ENCODE measurements around the gene TBC1D22A. TPM values are rescaled to one million over a fixed set of nuclear protein-coding genes. Genes with fewer than 3 reads are reported as not detected.

TBC1D22A gene
- total and polyA plus RNA-seq, 2 donors (not counting 3 experiments of a cell fraction or from before 2014, with no cell fraction given): 26.1 to 32.4 TPM

- no TSS peak for BruUV-seq (replicated peaks)
- Histone ChIP-seq H3K4me3 (replicated peaks in 1 of 3; ENCODE audit: insufficient read depth in 1 of 3, low read depth in 1 of 3, low read length in 3 of 3) (no peak overlapping the region), H2AFZ (ENCODE audit: low read depth, low read length) (no peak overlapping the region), H3K9ac (replicated peaks; ENCODE audit: extremely low read depth, insufficient read depth, low read length) (no peak overlapping the region), H4K20me1 (replicated peaks; ENCODE audit: control insufficient read depth, extremely low read depth, insufficient read depth, low read length) (no peaks in the 10 kb centered on the region), H3K4me2 (ENCODE audit: insufficient read depth, low read length) (no peak overlapping the region), H3K9me3 (replicated peaks; ENCODE audit: control insufficient read depth, insufficient read depth, low read length) (no peaks in the 10 kb centered on the region), H3K4me1 (ENCODE audit: control insufficient read depth, extremely low read depth, insufficient read depth, low read length) (peaks cover 16% of the 10 kb centered on the region), H3K36me3 (ENCODE audit: control insufficient read depth in 2 of 2, extremely low read depth in 1 of 2, insufficient read depth in 2 of 2, low read length in 2 of 2) (no peaks in the 10 kb centered on the region), H3K9me1 (replicated peaks; ENCODE audit: control insufficient read depth, extremely low read depth, insufficient read depth, low read length) (no peaks in the 10 kb centered on the region), H3K27me3 (ENCODE audit: control insufficient read depth in 2 of 2, insufficient read depth in 2 of 2, low read length in 2 of 2) (no peaks in the 10 kb centered on the region), H3K27ac (ENCODE audit: insufficient read depth, low read depth, low read length) (no peak overlapping the region), H3K79me2 (ENCODE audit: control insufficient read depth, insufficient read depth, low read length) (no peaks in the 10 kb centered on the region)
- DNase-seq (ENCODE audit: low read depth, low spot score) (no peak), FAIRE-seq (no peak)
- no peak for TF ChIP-seq MAX (IDR thresholded peaks at IDR 0.05; ENCODE audit: insufficient read depth, insufficient read length)
- TF ChIP-seq FOS (IDR thresholded peaks at IDR 0.05; ENCODE audit: borderline replicate concordance, insufficient read depth, low read length): no peak
- no peak for TF ChIP-seq EZH2 (IDR thresholded peaks at IDR 0.05; ENCODE audit: borderline replicate concordance, low read depth, low read length, severe bottlenecking)
- TF ChIP-seq POLR2A (IDR thresholded peaks at IDR 0.05; ENCODE audit: low read depth, low read length): no peak
- TF ChIP-seq CTCF (IDR thresholded peaks at IDR 0.05; ENCODE audit: extremely low read depth in 1 of 2, insufficient read depth in 1 of 2, low read depth in 1 of 2, low read length in 2 of 2): no peak
- TF ChIP-seq POLR2AphosphoS5 (IDR thresholded peaks at IDR 0.05; ENCODE audit: insufficient read depth, low read depth, low read length): no peak
- no peak for TF ChIP-seq JUN (IDR thresholded peaks at IDR 0.05; ENCODE audit: borderline replicate concordance, insufficient read depth, insufficient read length, low read depth)
- TF ChIP-seq GATA2 (IDR thresholded peaks at IDR 0.05; ENCODE audit: insufficient read depth, insufficient read length, low read depth, low read length): no peak
- TF ChIP-seq MYC (IDR thresholded peaks at IDR 0.05; ENCODE audit: low read depth, low read length): no peak
- POLR2A ChIA-PET: no interaction called here
- CTCF ChIA-PET: no interaction called here
- dilution Hi-C loops (cut with MboI; ENCODE audit: extremely low pct_ligation_motif_present, low sequenced_read_pairs) (no loop called here), intact Hi-C loops (cut with micrococcal nuclease) (no loop called here)
Observed at GRCh38 chr22:46936378-46936903, 174.0 kb downstream of the TBC1D22A start.
